DOHH2 (cell line): ENCODE data around the gene BNIP5.

ENCODE experiments used
- H3F3A ChIP-seq: fragments of 200-600 bp; sonication (generic), shearing (Covaris generic); 2 replicates; pipeline ENCODE4 v1.6.0; 2016; ENCODE audit warnings: antibody characterized with exemption, mild to moderate bottlenecking; ENCODE audit not compliant: control insufficient read depth, insufficient read depth
- H3K27ac ChIP-seq: fragments of 200-600 bp; sonication (generic); 2 replicates; pipeline ENCODE4 v1.5.1; 2014; ENCODE audit warnings: low read depth, mild to moderate bottlenecking, low read length, moderate library complexity
- H3K27me3 ChIP-seq: fragments of 200-600 bp; sonication (generic); 2 replicates; pipeline ENCODE4 v1.6.1; 2014; ENCODE audit warnings: mild to moderate bottlenecking, low read length, mixed read lengths; ENCODE audit not compliant: control insufficient read depth
- H3K36me3 ChIP-seq: fragments of 200-600 bp; sonication (generic); 2 replicates; pipeline ENCODE4 v1.6.1; 2014; ENCODE audit warnings: mild to moderate bottlenecking, low read length, moderate library complexity, mixed read lengths; ENCODE audit not compliant: control insufficient read depth
- H3K4me1 ChIP-seq: fragments of 200-600 bp; sonication (generic); 2 replicates; pipeline ENCODE4 v1.6.1; 2014; ENCODE audit warnings: mild to moderate bottlenecking, low read length, mixed read lengths; ENCODE audit not compliant: control insufficient read depth
- H3K4me2 ChIP-seq: fragments of 200-600 bp; sonication (generic); 2 replicates; pipeline ENCODE4 v1.6.0; 2014; ENCODE audit warnings: mild to moderate bottlenecking, low read length, moderate library complexity
- H3K4me3 ChIP-seq: fragments of 200-600 bp; sonication (generic); 2 replicates; pipeline ENCODE4 v1.5.1; 2014; ENCODE audit warnings: mild to moderate bottlenecking, low read length, mixed read lengths
- H3K79me2 ChIP-seq: fragments of 200-600 bp; sonication (generic); 2 replicates; pipeline ENCODE4 v1.6.1; 2014; ENCODE audit warnings: mild to moderate bottlenecking, low read length, mixed read lengths; ENCODE audit not compliant: control insufficient read depth
- H3K9me2 ChIP-seq: fragments of 200-600 bp; sonication (generic); replicated peaks from 2 replicates; pipeline ENCODE4 v1.6.1; 2014; ENCODE audit warnings: mild to moderate bottlenecking, low read length, mixed read lengths; ENCODE audit not compliant: control insufficient read depth
- H3K9me3 ChIP-seq: fragments of 200-600 bp; sonication (generic); 2 replicates; pipeline ENCODE4 v1.6.1; 2014; ENCODE audit warnings: antibody characterized with exemption, low read length, mixed read lengths; ENCODE audit not compliant: control insufficient read depth, insufficient read depth
- H4K20me1 ChIP-seq: fragments of 200-600 bp; sonication (generic); 2 replicates; pipeline ENCODE4 v1.6.0; 2014; ENCODE audit warnings: low read depth, mild to moderate bottlenecking, antibody characterized with exemption, low read length, moderate library complexity; ENCODE audit not compliant: control insufficient read depth, insufficient read depth
- EZH2phosphoT487 ChIP-seq: fragments of 200-600 bp; sonication (generic); IDR thresholded peaks from 2 replicates; pipeline ENCODE4 v1.6.1; 2017; ENCODE audit warnings: borderline replicate concordance, mild to moderate bottlenecking, antibody characterized with exemption, low read length, moderate library complexity, mixed read lengths
- TF ChIP-seq, protein P1 (sequence below): fragments of 200-600 bp; sonication (generic); IDR thresholded peaks from one replicate; pipeline ENCODE4 v1.5.1; 2014; ENCODE audit warnings: antibody characterized with exemption, mild to moderate bottlenecking, low read depth, low read length; ENCODE audit not compliant: poor library complexity, severe bottlenecking

The BNIP5 gene

DNA sequence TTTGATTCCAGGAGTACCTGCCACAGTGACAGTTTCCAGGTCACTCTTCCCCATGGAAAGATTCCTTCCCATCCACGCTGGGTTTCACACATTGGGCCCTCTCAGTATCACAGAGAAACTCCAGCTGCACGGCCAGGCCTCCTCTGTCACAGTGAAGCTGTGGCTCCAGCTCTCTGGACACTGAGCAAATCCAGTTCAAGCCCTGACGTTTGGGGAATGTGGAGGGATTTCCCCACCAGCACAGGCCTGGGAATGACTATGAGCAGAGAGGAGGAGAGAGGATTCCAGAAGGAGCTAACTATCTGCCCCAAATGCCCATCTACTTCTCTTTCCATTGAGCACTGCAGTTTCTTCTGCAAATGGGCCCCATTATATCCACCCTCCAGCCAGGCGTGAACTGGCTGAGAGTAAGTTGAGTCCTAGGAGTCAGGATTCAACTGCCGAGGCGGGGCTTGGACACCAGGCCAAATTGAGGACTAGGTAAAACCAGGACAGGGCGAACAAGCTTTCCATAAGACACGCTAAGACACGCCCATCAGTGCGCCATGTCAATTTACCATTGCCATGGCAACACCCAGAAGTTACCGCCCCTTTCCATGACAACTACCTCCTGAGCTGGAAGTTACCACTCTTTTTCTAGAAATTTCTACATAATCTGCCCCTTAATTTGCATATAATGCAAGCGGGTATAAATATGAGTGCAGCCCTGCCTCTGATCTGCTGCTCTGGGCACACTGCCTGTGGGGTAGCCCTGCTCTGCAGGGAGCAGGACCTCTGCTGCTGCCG lies 9.2 kb upstream of the BNIP5 start:
- Histone ChIP-seq H3K9me3 (no peaks in the 10 kb centered on the region), H3K9me2 (no peaks in the 10 kb centered on the region), H3K4me1 (peaks cover 26% of the 10 kb centered on the region), H3K36me3 (no peaks in the 10 kb centered on the region), H3K27ac (no peak overlapping the region), H3K4me2 (no peak overlapping the region), H4K20me1 (no peaks in the 10 kb centered on the region), H3K27me3 (peaks cover 4% of the 10 kb centered on the region), H3F3A (no peaks in the 10 kb centered on the region), H3K79me2 (no peaks in the 10 kb centered on the region), H3K4me3 (no peak overlapping the region)
- no peak for TF ChIP-seq EZH2phosphoT487
- TF ChIP-seq, protein P1, sequence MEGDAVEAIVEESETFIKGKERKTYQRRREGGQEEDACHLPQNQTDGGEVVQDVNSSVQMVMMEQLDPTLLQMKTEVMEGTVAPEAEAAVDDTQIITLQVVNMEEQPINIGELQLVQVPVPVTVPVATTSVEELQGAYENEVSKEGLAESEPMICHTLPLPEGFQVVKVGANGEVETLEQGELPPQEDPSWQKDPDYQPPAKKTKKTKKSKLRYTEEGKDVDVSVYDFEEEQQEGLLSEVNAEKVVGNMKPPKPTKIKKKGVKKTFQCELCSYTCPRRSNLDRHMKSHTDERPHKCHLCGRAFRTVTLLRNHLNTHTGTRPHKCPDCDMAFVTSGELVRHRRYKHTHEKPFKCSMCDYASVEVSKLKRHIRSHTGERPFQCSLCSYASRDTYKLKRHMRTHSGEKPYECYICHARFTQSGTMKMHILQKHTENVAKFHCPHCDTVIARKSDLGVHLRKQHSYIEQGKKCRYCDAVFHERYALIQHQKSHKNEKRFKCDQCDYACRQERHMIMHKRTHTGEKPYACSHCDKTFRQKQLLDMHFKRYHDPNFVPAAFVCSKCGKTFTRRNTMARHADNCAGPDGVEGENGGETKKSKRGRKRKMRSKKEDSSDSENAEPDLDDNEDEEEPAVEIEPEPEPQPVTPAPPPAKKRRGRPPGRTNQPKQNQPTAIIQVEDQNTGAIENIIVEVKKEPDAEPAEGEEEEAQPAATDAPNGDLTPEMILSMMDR = no peak

DNA sequence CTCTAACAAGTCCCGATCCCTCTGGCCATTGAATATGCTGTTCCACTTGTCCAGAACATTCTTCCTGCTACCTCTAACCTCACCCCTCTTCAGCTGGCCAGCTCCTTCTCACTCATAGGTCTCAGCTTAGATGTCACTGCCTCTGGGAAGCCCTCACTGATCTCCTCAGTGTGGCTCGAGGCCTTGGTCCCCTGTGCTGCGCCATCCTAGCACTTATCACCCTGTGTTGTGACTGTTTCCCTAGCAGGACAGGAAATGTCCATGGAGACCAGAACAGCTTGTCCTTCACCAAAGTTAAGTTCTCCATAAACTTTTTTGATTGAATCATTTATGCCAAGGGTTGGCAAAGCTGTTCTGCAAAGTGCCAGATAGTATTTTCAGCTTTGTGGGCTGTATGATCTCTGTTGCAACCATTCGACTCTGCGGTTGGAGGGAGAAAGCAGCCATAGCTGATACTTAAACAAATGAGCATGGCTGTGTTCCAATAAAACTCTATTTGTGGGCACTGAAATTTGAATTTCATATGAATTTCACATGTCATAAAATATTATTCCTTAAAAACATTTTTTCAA lies 6.5 kb upstream of the BNIP5 start:
- TF ChIP-seq, protein P1 = no peak
- no peak for TF ChIP-seq EZH2phosphoT487
- Histone ChIP-seq H3K9me3 (no peaks in the 10 kb centered on the region), H3K36me3 (no peaks in the 10 kb centered on the region), H3K79me2 (no peaks in the 10 kb centered on the region), H3K27ac (no peak overlapping the region), H3K4me3 (no peak overlapping the region), H3K4me1 (peaks cover 9% of the 10 kb centered on the region), H4K20me1 (no peaks in the 10 kb centered on the region), H3K4me2 (no peak overlapping the region), H3F3A (no peaks in the 10 kb centered on the region), H3K27me3 (peaks cover 25% of the 10 kb centered on the region), H3K9me2 (no peaks in the 10 kb centered on the region)

DNA sequence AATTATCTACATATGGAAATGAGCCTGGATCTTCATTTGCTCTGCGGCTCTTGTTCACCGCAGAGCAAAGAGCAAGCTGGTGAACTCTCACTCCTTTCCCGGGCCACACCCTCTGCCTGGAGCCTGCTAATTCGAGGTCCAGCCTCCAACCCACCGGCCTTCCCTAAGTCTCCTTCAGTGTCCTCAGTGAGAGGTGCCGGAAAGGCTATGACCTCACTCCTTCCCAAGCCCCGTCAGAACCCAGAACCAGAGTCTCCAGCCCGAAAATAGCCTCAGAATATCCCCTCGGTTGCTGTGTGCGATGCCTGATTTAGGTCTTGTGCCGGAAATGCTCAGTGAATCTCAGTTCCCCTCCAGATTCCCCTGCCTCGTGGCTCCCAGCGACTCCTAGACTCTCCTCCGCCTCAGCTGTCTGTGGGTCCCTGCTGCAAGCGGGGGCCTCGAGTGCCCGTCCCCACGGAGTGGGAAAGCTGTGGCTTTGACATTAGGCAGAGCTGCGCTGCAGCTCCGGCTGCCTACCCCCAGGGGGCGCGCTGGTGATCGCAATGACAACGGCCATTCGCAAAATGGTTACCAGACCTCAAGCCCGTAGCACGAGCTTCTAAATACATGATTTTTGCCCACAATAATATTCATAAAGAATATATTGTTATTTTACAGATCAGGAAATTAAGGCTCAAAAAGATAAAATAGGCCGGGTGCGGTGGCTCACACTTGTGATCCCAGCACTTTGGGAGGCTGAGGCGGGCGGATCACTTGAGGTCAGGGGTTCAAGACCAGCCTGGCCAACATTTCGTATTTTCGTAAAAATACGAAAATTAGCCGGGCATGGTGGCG lies 4.1 kb upstream of the BNIP5 start:
- no peaks in the 10 kb centered on the region for H3K9me2 ChIP-seq
- peak overlapping the region; percentile 61 for H3K4me2 ChIP-seq
- peaks cover 39% of the 10 kb centered on the region for H3K27me3 ChIP-seq
- H3K36me3 ChIP-seq = no peaks in the 10 kb centered on the region
- H3K9me3 ChIP-seq = no peaks in the 10 kb centered on the region
- TF ChIP-seq EZH2phosphoT487 = peak; percentile 76; the same call in 1 of the 2 replicates
- TF ChIP-seq, protein P1 = peak; percentile 94
- no peak overlapping the region for H3K27ac ChIP-seq
- peak overlapping the region; percentile 37 for H3K4me3 ChIP-seq
- H3F3A ChIP-seq = no peaks in the 10 kb centered on the region
- no peaks in the 10 kb centered on the region for H3K79me2 ChIP-seq
- H4K20me1 ChIP-seq = no peaks in the 10 kb centered on the region
- H3K4me1 ChIP-seq = peaks cover 13% of the 10 kb centered on the region
